K562 (cell line): ENCODE data around the gene AMMECR1L. TPM values are rescaled to one million over a fixed set of nuclear protein-coding genes. Genes with fewer than 3 reads are reported as not detected.
"Not testable (repeated sequence)": the region's sequence is repeated elsewhere in the genome, so short reads cannot be mapped to it uniquely, and the experiment has no call there.

Experiments used
- ATAC-seq: fragments of 200-7000 bp; cut with Tn5 transposase; 3 replicates; pipeline ENCODE4 v1.9.1; 2020; ENCODE audit warnings: moderate library complexity
- BruUV-seq: library from RNA; stranded (reverse); fragments of 400-500 nt; replicated peaks from 2 replicates; lab custom pipeline; 2021; lab: Mats Ljungman, UMichigan
- CTCF ChIA-PET: fragments of 300-600 bp; formaldehyde crosslinking; extraction: SDS; loops from one replicate; lab custom pipeline; 2021; ENCODE audit warnings: low intra/inter-chr PET ratio; lab: Yijun Ruan, JAX
- POLR2A ChIA-PET: fragments of 300-600, 350-650 bp; sonication (Branson Sonifier 250); formaldehyde crosslinking; extraction: SDS; loops from one replicate; lab custom pipeline; 2021; ENCODE audit warnings: antibody characterized with exemption, inconsistent platforms; lab: Yijun Ruan, JAX
- DNase-seq, 4 experiments: peaks; one replicate each; pipeline versions ENCODE4 v3.0.0 to v3.0.0-alpha.2; 2011 to 2018; ENCODE audit warnings: low spot score in 3 of 4, mixed read lengths in 3 of 4; ENCODE audit errors: extremely low read depth in 1 of 4
- FAIRE-seq: peaks from 2 replicates; lab custom pipeline; 2011; peaks lifted over from hg19 to GRCh38; lab: Jason Lieb, UNC
- H2AFZ ChIP-seq: 2 replicates; pipeline ENCODE4 v1.6.0; 2011; ENCODE audit warnings: low read depth, low read length, control low read depth, inconsistent platforms
- H3K27ac ChIP-seq: fragments of 200-600 bp; 3 replicates; pipeline ENCODE4 v1.8.0; 2011; ENCODE audit warnings: low read depth, mild to moderate bottlenecking, control low read depth, inconsistent platforms, low read length, moderate library complexity, mixed read lengths; ENCODE audit errors: extremely low read depth
- H3K27me3 ChIP-seq, 2 experiments: fragments of 300-600 bp in 1 of 2; 2 replicates in 1 of 2; 3 replicates in 1 of 2; pipeline versions ENCODE4 v1.6.0 to v1.8.0; 2011; ENCODE audit warnings: inconsistent platforms in 2 of 2, low read length in 2 of 2, mild to moderate bottlenecking in 1 of 2, mixed read lengths in 1 of 2, moderate library complexity in 1 of 2; ENCODE audit not compliant: control insufficient read depth in 2 of 2, insufficient read depth in 2 of 2
- H3K36me3 ChIP-seq: fragments of 300-600 bp; 3 replicates; pipeline ENCODE4 v1.8.0; 2011; ENCODE audit warnings: mild to moderate bottlenecking, low read length, inconsistent platforms; ENCODE audit not compliant: control insufficient read depth, insufficient read depth
- H3K4me1 ChIP-seq, 2 experiments: fragments of 200-600 bp in 1 of 2; replicated peaks in 1 of 2; 2 replicates in 1 of 2; 3 replicates in 1 of 2; pipeline versions ENCODE4 v1.5.1 to v1.8.0; 2011; ENCODE audit warnings: inconsistent platforms in 2 of 2, low read length in 2 of 2, mild to moderate bottlenecking in 1 of 2, mixed read lengths in 1 of 2, moderate library complexity in 1 of 2; ENCODE audit not compliant: control insufficient read depth in 2 of 2, insufficient read depth in 2 of 2
- H3K4me2 ChIP-seq: 2 replicates; pipeline ENCODE4 v1.6.1; 2011; ENCODE audit warnings: low read length, control low read depth, inconsistent platforms, mixed read lengths; ENCODE audit not compliant: insufficient read depth
- H3K4me3 ChIP-seq: fragments of 200-600 bp; sonication (generic), shearing (Covaris generic); 2 replicates; pipeline ENCODE4 v1.5.1; 2016; ENCODE audit warnings: control low read depth, inconsistent platforms
- H3K79me2 ChIP-seq: fragments of 200-600 bp; 3 replicates; pipeline ENCODE4 v1.8.0; 2011; ENCODE audit warnings: low read length, inconsistent platforms; ENCODE audit not compliant: control insufficient read depth, insufficient read depth
- H3K9ac ChIP-seq, 2 experiments: 2 replicates each; pipeline versions ENCODE4 v1.6.0 to v1.6.1; 2011; ENCODE audit warnings: low read depth in 2 of 2, low read length in 2 of 2, control low read depth in 1 of 2, inconsistent platforms in 1 of 2, mild to moderate bottlenecking in 1 of 2, mixed read lengths in 1 of 2; ENCODE audit not compliant: insufficient read depth in 1 of 2
- H3K9me1 ChIP-seq: one replicate; pipeline ENCODE4 v1.6.0; 2011; ENCODE audit warnings: inconsistent platforms, mild to moderate bottlenecking, low read length, moderate library complexity; ENCODE audit not compliant: control insufficient read depth, insufficient read depth
- H3K9me3 ChIP-seq: replicated peaks from 2 replicates; pipeline ENCODE4 v1.5.1; 2011; ENCODE audit warnings: low read depth, low read length, inconsistent platforms; ENCODE audit not compliant: control insufficient read depth, insufficient read depth
- H4K20me1 ChIP-seq: replicated peaks from 2 replicates; pipeline ENCODE4 v1.6.1; 2011; ENCODE audit warnings: low read length, inconsistent platforms, mixed read lengths; ENCODE audit not compliant: control insufficient read depth, insufficient read depth
- GABPB1 ChIP-seq: sonication (generic); formaldehyde crosslinking; IDR thresholded peaks from 2 replicates; pipeline ENCODE4 v1.8.0; 2022; ENCODE audit warnings: mild to moderate bottlenecking, missing genetic modification reagents
- NRF1 ChIP-seq, 2 experiments: fragments of 450-650 bp; IDR thresholded peaks in 1 of 2; conservative IDR thresholded peaks in 1 of 2; 2 replicates each; pipeline ENCODE4 v1.6.1; 2014; ENCODE audit warnings: mild to moderate bottlenecking in 2 of 2
- POLR2G ChIP-seq: fragments of 200-400 bp; formaldehyde crosslinking; IDR thresholded peaks from 2 replicates; pipeline ENCODE4 v1.6.1; 2017; ENCODE audit warnings: low read depth, mild to moderate bottlenecking, antibody characterized with exemption, low read length, moderate library complexity
- ZFX ChIP-seq: sonication (generic); formaldehyde crosslinking; IDR thresholded peaks from 2 replicates; pipeline ENCODE4 v1.8.0; 2022; ENCODE audit warnings: mild to moderate bottlenecking, missing genetic modification reagents, moderate library complexity
- ZNF583 ChIP-seq: fragments of 250-450 bp; sonication (Bioruptor Pico); IDR thresholded peaks from 2 replicates; pipeline ENCODE4 v1.4.0; 2020
- WGBS: fragments of 100-300 bp; shearing (Covaris generic); methylation state at CpG from one replicate; pipeline ENCODE4 v1.1.6; 2016; ENCODE audit warnings: low coverage, mixed read lengths; ENCODE audit not compliant: insufficient coverage; ENCODE audit errors: missing lambda C conversion rate; 5-methylcytosine and 5-hydroxymethylcytosine counted together
- in situ Hi-C: fragments of 300-500 bp; cut with MboI; formaldehyde crosslinking; loops from 4 replicates; pipeline ENCODE4 v1.15.0; 2018; ENCODE audit warnings: inconsistent platforms, mixed read lengths
- intact Hi-C: fragments of 100-400 bp; cut with micrococcal nuclease; formaldehyde crosslinking; loops from 2 replicates; pipeline ENCODE4 v1.14.2; 2022
- polyA plus RNA-seq, 8 experiments: library from polyadenylated mRNA; depleted of rRNA in 4 of 8; stranded (reverse) in 5 of 8; unstranded in 3 of 8; fragments of >200 nt; fragmentation: Nextera tagmentation in 2 of 8; fragmentation: Illumina TruSeq in 1 of 8; extraction: Ambion mirVana in 2 of 8; extraction: Trizol in 1 of 8; gene quantifications; 2 replicates each; pipeline versions ENCODE4 v1.2.1 to v1.2.3, GENCODE V29; 2011 to 2014; ENCODE audit warnings: inconsistent platforms in 1 of 8, missing spikeins in 1 of 8
- total RNA-seq, 7 experiments: library from RNA; depleted of rRNA in 6 of 7; stranded (reverse); fragments of >200 nt in 6 of 7; fragmentation: Illumina TruSeq in 2 of 7; extraction: Trizol in 2 of 7; gene quantifications; 2 replicates each; pipeline versions ENCODE4 v1.2.1 to v1.2.3, GENCODE V29; 2011 to 2021; ENCODE audit warnings: low replicate concordance in 1 of 7

AMMECR1L gene
- total and polyA plus RNA-seq, 9 of the 15 experiments (the other 6 are each of a cell fraction or from before 2014, with no cell fraction given): 3.7 to 15.3 (median 9.1) TPM

DNA sequence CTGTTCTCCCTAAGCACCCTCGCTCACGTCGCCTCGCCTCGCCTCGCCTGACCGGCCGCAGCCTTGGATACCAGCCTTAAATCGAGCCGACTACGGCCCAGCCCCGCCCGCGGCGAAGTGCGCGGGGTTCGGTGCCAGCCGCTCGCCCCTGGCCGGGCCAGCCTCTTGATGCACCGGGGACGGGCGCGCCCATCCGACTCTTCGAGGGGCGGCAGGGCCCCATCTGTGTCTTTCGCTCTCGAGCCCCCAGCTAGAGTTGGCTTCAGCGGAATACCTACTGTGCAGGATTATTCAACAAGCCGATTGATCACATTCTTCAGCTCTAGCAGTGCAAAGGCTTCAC lies 808 bp upstream of the AMMECR1L start:
- H3K4me2 ChIP-seq: peak overlapping the region; percentile 61; the same call in 1 of the 2 replicates
- peaks cover 43% of the 10 kb centered on the region for H3K79me2 ChIP-seq
- TSS peak; percentile 69 for BruUV-seq
- DNase-seq, H4K20me1 ChIP-seq, intact Hi-C loops, H3K9me3 ChIP-seq, POLR2A ChIA-PET, FAIRE-seq, CTCF ChIA-PET, in situ Hi-C loops, H3K9me1 ChIP-seq, H3K27me3 ChIP-seq: not testable (repeated sequence)
- peak overlapping the region; percentile 70 for H2AFZ ChIP-seq
- H3K36me3 ChIP-seq: peaks cover 28% of the 10 kb centered on the region; the same call in 2 of the 3 replicates
- peak overlapping the region; percentile 51 for H3K4me3 ChIP-seq
- peak overlapping the region; percentile 55; the same call in 2 of the 3 replicates for H3K27ac ChIP-seq
- TF ChIP-seq NRF1 (conservative IDR thresholded peaks at IDR 0.05 in 1 of 2, IDR thresholded peaks at IDR 0.05 in 1 of 2) (peak; percentile 41 to 43; a peak in 2 of 4 replicates), POLR2G (peak; percentile 2; the same call in 1 of the 2 replicates), ZFX (peak; percentile 71), GABPB1 (CRISPR knock-in tag) (0 out of 2 replicates have a peak, but pooled peaks have one; percentile 4), ZNF583 (CRISPR knock-in tag) (0 out of 2 replicates have a peak, but pooled peaks have one; percentile 2)
- ATAC-seq: peak; percentile 56
- WGBS: 0% methylated on average over 19 of the region's 32 CpGs
- H3K4me1 ChIP-seq: peaks cover 6 to 13% of the 10 kb centered on the region in 2 experiments; a peak in 3 of 5 replicates
- peak overlapping the region; percentile 58 to 93; a peak in 3 of 4 replicates for H3K9ac ChIP-seq
